HEK293 (cell line): Measurements from ENCODE around the gene ZNHIT2.
A peak's percentile ranks its signal among the peaks of the same experiment; 100 is the strongest.

ENCODE experiments used
- CTCF ChIA-PET: fragments of 350-600 bp; formaldehyde crosslinking; extraction: SDS; loops from one replicate; lab custom pipeline; 2021; ENCODE audit warnings: antibody characterized with exemption; lab: Yijun Ruan, JAX
- POLR2A ChIA-PET: fragments of 300-600 bp; formaldehyde crosslinking; extraction: SDS; loops from one replicate; lab custom pipeline; 2020; ENCODE audit warnings: antibody characterized with exemption, inconsistent platforms; lab: Yijun Ruan, JAX
- H3K27ac ChIP-seq: fragments of 200-500 bp; sonication (Bioruptor generic); 2 replicates; pipeline ENCODE4 v1.5.1; 2014; ENCODE audit warnings: low read depth, low read length, control low read depth, inconsistent platforms; ENCODE audit errors: extremely low read depth
- H3K36me3 ChIP-seq, 2 experiments: fragments of 200-500 bp in 1 of 2; sonication (Bioruptor generic) in 1 of 2; 1 replicate in 1 of 2; 2 replicates in 1 of 2; pipeline ENCODE4 v1.5.1; 2014 to 2017; ENCODE audit warnings: inconsistent platforms in 2 of 2, low read length in 2 of 2; ENCODE audit not compliant: control insufficient read depth in 2 of 2, insufficient read depth in 1 of 2
- H3K4me1 ChIP-seq: fragments of 200-500 bp; sonication (Bioruptor generic); 2 replicates; pipeline ENCODE4 v1.5.1; 2014; ENCODE audit warnings: mild to moderate bottlenecking, low read length, inconsistent platforms; ENCODE audit not compliant: control insufficient read depth, insufficient read depth
- H3K4me3 ChIP-seq: 2 replicates; pipeline ENCODE4 v1.5.1; 2011; ENCODE audit warnings: low read depth, mild to moderate bottlenecking, control low read depth, low read length, moderate library complexity
- H3K9me3 ChIP-seq: fragments of 200-500 bp; sonication (Bioruptor generic); 2 replicates; pipeline ENCODE4 v1.5.1; 2014; ENCODE audit warnings: low read depth, low read length, inconsistent platforms; ENCODE audit not compliant: control insufficient read depth, insufficient read depth
- GFI1B ChIP-seq: fragments of 450-650 bp; formaldehyde crosslinking; IDR thresholded peaks from 2 replicates; pipeline ENCODE4 v1.5.1; 2016; ENCODE audit warnings: missing biosample characterization, missing genetic modification characterization
- GLI2 ChIP-seq: fragments of 450-650 bp; formaldehyde crosslinking; IDR thresholded peaks from 2 replicates; pipeline ENCODE4; 2017; ENCODE audit warnings: missing biosample characterization, missing genetic modification characterization, low read depth, borderline replicate concordance
- GLIS1 ChIP-seq: fragments of 450-650 bp; formaldehyde crosslinking; IDR thresholded peaks from 2 replicates; pipeline ENCODE4 v1.5.1; 2016; ENCODE audit warnings: missing biosample characterization, missing genetic modification characterization
- HOXA7 ChIP-seq: sonication (generic); formaldehyde crosslinking; IDR thresholded peaks from 2 replicates; pipeline ENCODE4 v1.8.1; 2022; ENCODE audit warnings: missing genetic modification reagents, borderline replicate concordance
- HOXC10 ChIP-seq: sonication (generic); formaldehyde crosslinking; IDR thresholded peaks from 2 replicates; pipeline ENCODE4 v1.8.1; 2023; ENCODE audit warnings: mild to moderate bottlenecking, missing genetic modification reagents
- KLF7 ChIP-seq: fragments of 450-650 bp; formaldehyde crosslinking; IDR thresholded peaks from 2 replicates; pipeline ENCODE4 v1.5.1; 2016; ENCODE audit warnings: missing biosample characterization, missing genetic modification characterization, borderline replicate concordance
- OSR2 ChIP-seq: fragments of 450-650 bp; formaldehyde crosslinking; IDR thresholded peaks from 2 replicates; pipeline ENCODE4 v1.5.1; 2016; ENCODE audit warnings: missing biosample characterization, missing genetic modification characterization
- YY2 ChIP-seq: fragments of 450-650 bp; formaldehyde crosslinking; IDR thresholded peaks from 2 replicates; pipeline ENCODE4 v1.5.1; 2016; ENCODE audit warnings: missing biosample characterization, missing genetic modification characterization
- ZEB2 ChIP-seq: fragments of 450-650 bp; formaldehyde crosslinking; IDR thresholded peaks from 2 replicates; pipeline ENCODE4 v1.5.1; 2016; ENCODE audit warnings: missing biosample characterization, missing genetic modification characterization
- ZNF112 ChIP-seq: fragments of 450-650 bp; formaldehyde crosslinking; IDR thresholded peaks from 2 replicates; pipeline ENCODE4 v1.5.0; 2017; ENCODE audit warnings: missing biosample characterization, missing genetic modification characterization
- ZNF121 ChIP-seq: fragments of 450-650 bp; formaldehyde crosslinking; IDR thresholded peaks from 2 replicates; pipeline ENCODE4 v1.5.1; 2016; ENCODE audit warnings: missing biosample characterization, missing genetic modification characterization
- ZNF16 ChIP-seq: fragments of 450-650 bp; formaldehyde crosslinking; IDR thresholded peaks from 2 replicates; pipeline ENCODE4 v1.5.1; 2016; ENCODE audit warnings: low read depth, missing biosample characterization, missing genetic modification characterization
- ZNF174 ChIP-seq: fragments of 450-650 bp; formaldehyde crosslinking; IDR thresholded peaks from 2 replicates; pipeline ENCODE4 v1.5.0; 2017; ENCODE audit warnings: missing biosample characterization, mild to moderate bottlenecking, missing genetic modification characterization
- ZNF214 ChIP-seq: fragments of 450-650 bp; formaldehyde crosslinking; IDR thresholded peaks from 2 replicates; pipeline ENCODE4 v1.5.1; 2017; ENCODE audit warnings: missing biosample characterization, mild to moderate bottlenecking, missing genetic modification characterization, borderline replicate concordance
- ZNF248 ChIP-seq: fragments of 450-650 bp; formaldehyde crosslinking; IDR thresholded peaks from 2 replicates; pipeline ENCODE4 v1.5.1; 2017; ENCODE audit warnings: missing biosample characterization, missing genetic modification characterization
- ZNF274 ChIP-seq, 2 experiments: fragments of 200-500 bp in 1 of 2; fragments of 450-650 bp in 1 of 2; sonication (Bioruptor generic) in 1 of 2; formaldehyde crosslinking in 1 of 2; IDR thresholded peaks; 2 replicates each; pipeline versions ENCODE4 v1.5.1 to v1.6.1; 2014 to 2016; ENCODE audit warnings: borderline replicate concordance in 1 of 2, inconsistent platforms in 1 of 2, low read length in 1 of 2, missing biosample characterization in 1 of 2, missing genetic modification characterization in 1 of 2
- ZNF324 ChIP-seq: fragments of 450-650 bp; formaldehyde crosslinking; IDR thresholded peaks from 2 replicates; pipeline ENCODE4 v1.5.1; 2016; ENCODE audit warnings: missing biosample characterization, missing genetic modification characterization
- ZNF391 ChIP-seq: fragments of 450-650 bp; formaldehyde crosslinking; IDR thresholded peaks from 2 replicates; pipeline ENCODE4 v1.5.1; 2016; ENCODE audit warnings: low read depth, missing biosample characterization, missing genetic modification characterization, borderline replicate concordance
- ZNF473 ChIP-seq: fragments of 450-650 bp; formaldehyde crosslinking; IDR thresholded peaks from 2 replicates; pipeline ENCODE4 v1.5.1; 2017; ENCODE audit warnings: missing biosample characterization, missing genetic modification characterization
- ZNF530 ChIP-seq: fragments of 450-650 bp; formaldehyde crosslinking; IDR thresholded peaks from 2 replicates; pipeline ENCODE4 v1.5.1; 2016; ENCODE audit warnings: low read depth, missing biosample characterization, missing genetic modification characterization
- ZNF544 ChIP-seq: fragments of 450-650 bp; formaldehyde crosslinking; IDR thresholded peaks from 2 replicates; pipeline ENCODE4 v1.5.0; 2017; ENCODE audit warnings: missing biosample characterization, missing genetic modification characterization
- ZNF548 ChIP-seq: fragments of 450-650 bp; formaldehyde crosslinking; IDR thresholded peaks from 2 replicates; pipeline ENCODE4 v1.5.1; 2016; ENCODE audit warnings: missing biosample characterization, missing genetic modification characterization
- ZNF560 ChIP-seq: fragments of 450-650 bp; formaldehyde crosslinking; IDR thresholded peaks from 2 replicates; pipeline ENCODE4 v1.5.1; 2017; ENCODE audit warnings: missing biosample characterization, missing genetic modification characterization, borderline replicate concordance
- ZNF624 ChIP-seq: fragments of 450-650 bp; formaldehyde crosslinking; IDR thresholded peaks from 2 replicates; pipeline ENCODE4 v1.5.1; 2017; ENCODE audit warnings: missing biosample characterization, missing genetic modification characterization
- ZNF645 ChIP-seq: fragments of 450-650 bp; formaldehyde crosslinking; IDR thresholded peaks from 2 replicates; pipeline ENCODE4; 2016; ENCODE audit warnings: missing biosample characterization, missing genetic modification characterization
- ZNF677 ChIP-seq: fragments of 450-650 bp; IDR thresholded peaks from 2 replicates; pipeline ENCODE4 v1.5.0; 2018; ENCODE audit warnings: missing biosample characterization, mild to moderate bottlenecking, missing genetic modification characterization, moderate library complexity
- ZNF768 ChIP-seq: fragments of 450-650 bp; formaldehyde crosslinking; IDR thresholded peaks from 2 replicates; pipeline ENCODE4 v1.5.1; 2018; ENCODE audit warnings: missing biosample characterization, mild to moderate bottlenecking, missing genetic modification characterization
- ZNF791 ChIP-seq: fragments of 450-650 bp; formaldehyde crosslinking; IDR thresholded peaks from 2 replicates; pipeline ENCODE4 v1.5.1; 2016; ENCODE audit warnings: missing biosample characterization, missing genetic modification characterization
- ZNF837 ChIP-seq: fragments of 450-650 bp; formaldehyde crosslinking; IDR thresholded peaks from 2 replicates; pipeline ENCODE4 v1.5.1; 2016; ENCODE audit warnings: missing biosample characterization, missing genetic modification characterization
- ZSCAN16 ChIP-seq: fragments of 450-650 bp; formaldehyde crosslinking; IDR thresholded peaks from 2 replicates; pipeline ENCODE4 v1.5.1; 2016; ENCODE audit warnings: missing biosample characterization, missing genetic modification characterization
- TF ChIP-seq, protein P1 (sequence below): fragments of 450-650 bp; formaldehyde crosslinking; IDR thresholded peaks from 2 replicates; pipeline ENCODE4 v1.5.1; 2016; ENCODE audit warnings: missing biosample characterization, missing genetic modification characterization, low read depth
- TF ChIP-seq, protein P2 (sequence below): fragments of 450-650 bp; formaldehyde crosslinking; IDR thresholded peaks from 2 replicates; pipeline ENCODE4 v1.5.1; 2016; ENCODE audit warnings: missing biosample characterization, missing genetic modification characterization, low read depth
- TF ChIP-seq, protein P3 (sequence below): fragments of 450-650 bp; formaldehyde crosslinking; IDR thresholded peaks from 2 replicates; pipeline ENCODE4 v1.5.1; 2016; ENCODE audit warnings: missing biosample characterization, missing genetic modification characterization

The ZNHIT2 gene

GRCh38 chr11:65083834-65084597 lies 33.5 kb downstream of the ZNHIT2 start, which contains the start of the genes CDCA5 and ZFPL1:
Gene CDCA5 (minus strand): TSS chr11:65084040. CDS start chr11:65083978, 62 bp downstream.
Gene ZFPL1 (plus strand): TSS chr11:65084222. CDS start chr11:65084699, 477 bp downstream.
- POLR2A ChIA-PET: interaction anchor here (0.6 to 2.0 kb wide), 7 partner anchors 13 to 43 kb away, joined by 3 to 13 read pairs (median 3); partner anchors contain the start of genes FAU, MRPL49, SAC3D1 and TM7SF2
- CTCF ChIA-PET: interaction anchor here (0.5 to 1.4 kb wide), 6 partner anchors 43 to 275 kb away, joined by 3 to 5 read pairs (median 4); partner anchors contain the start of genes DPF2 and SAC3D1
- Histone ChIP-seq H3K4me1 (peaks cover 3% of the 10 kb centered on the region; the same call in 1 of the 2 replicates), H3K27ac (peak within 1 kb of the TSS; percentile 81), H3K4me3 (peak within 1 kb of the TSS; percentile 92), H3K36me3 (peaks cover 5 to 78% of the 10 kb centered on the region in 2 experiments; a peak in 2 of 3 replicates), H3K9me3 (no peaks in the 10 kb centered on the region)
- TF ChIP-seq ZNF112: no peak
- TF ChIP-seq KLF7: no peak; the same call in 1 of the 2 replicates
- no peak for TF ChIP-seq ZNF530 (tag by site-specific recombination)
- no peak for TF ChIP-seq ZNF121
- TF ChIP-seq HOXC10: no peak
- TF ChIP-seq, protein P1, sequence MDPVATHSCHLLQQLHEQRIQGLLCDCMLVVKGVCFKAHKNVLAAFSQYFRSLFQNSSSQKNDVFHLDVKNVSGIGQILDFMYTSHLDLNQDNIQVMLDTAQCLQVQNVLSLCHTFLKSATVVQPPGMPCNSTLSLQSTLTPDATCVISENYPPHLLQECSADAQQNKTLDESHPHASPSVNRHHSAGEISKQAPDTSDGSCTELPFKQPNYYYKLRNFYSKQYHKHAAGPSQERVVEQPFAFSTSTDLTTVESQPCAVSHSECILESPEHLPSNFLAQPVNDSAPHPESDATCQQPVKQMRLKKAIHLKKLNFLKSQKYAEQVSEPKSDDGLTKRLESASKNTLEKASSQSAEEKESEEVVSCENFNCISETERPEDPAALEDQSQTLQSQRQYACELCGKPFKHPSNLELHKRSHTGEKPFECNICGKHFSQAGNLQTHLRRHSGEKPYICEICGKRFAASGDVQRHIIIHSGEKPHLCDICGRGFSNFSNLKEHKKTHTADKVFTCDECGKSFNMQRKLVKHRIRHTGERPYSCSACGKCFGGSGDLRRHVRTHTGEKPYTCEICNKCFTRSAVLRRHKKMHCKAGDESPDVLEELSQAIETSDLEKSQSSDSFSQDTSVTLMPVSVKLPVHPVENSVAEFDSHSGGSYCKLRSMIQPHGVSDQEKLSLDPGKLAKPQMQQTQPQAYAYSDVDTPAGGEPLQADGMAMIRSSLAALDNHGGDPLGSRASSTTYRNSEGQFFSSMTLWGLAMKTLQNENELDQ (tag by site-specific recombination): no peak
- no peak for TF ChIP-seq GFI1B
- TF ChIP-seq ZNF837 (tag by site-specific recombination): no peak
- TF ChIP-seq ZNF548 (tag by site-specific recombination): no peak
- no peak for TF ChIP-seq ZNF645 (tag by site-specific recombination)
- TF ChIP-seq ZNF391: peak; percentile 46; the same call in 1 of the 2 replicates
- TF ChIP-seq ZNF214 (tag by site-specific recombination): no peak
- 0 out of 2 replicates have a peak, but pooled peaks have one; percentile 13 for TF ChIP-seq YY2 (tag by site-specific recombination)
- TF ChIP-seq ZEB2: peak; percentile 81; the same call in 1 of the 2 replicates
- TF ChIP-seq ZNF791 (tag by site-specific recombination): no peak
- no peak for TF ChIP-seq ZNF16
- no peak for TF ChIP-seq ZNF677 (tag by site-specific recombination)
- TF ChIP-seq ZNF768 (tag by site-specific recombination): no peak
- TF ChIP-seq ZNF174 (tag by site-specific recombination): no peak
- TF ChIP-seq ZNF473 (tag by site-specific recombination): no peak
- no peak for TF ChIP-seq OSR2 (tag by site-specific recombination)
- TF ChIP-seq ZNF248 (tag by site-specific recombination): no peak
- no peak for TF ChIP-seq ZNF544 (tag by site-specific recombination)
- TF ChIP-seq ZSCAN16 (tag by site-specific recombination): no peak
- no peak for TF ChIP-seq ZNF274 (IDR thresholded peaks at IDR 0.05; ENCODE audit: low read length)
- no peak for TF ChIP-seq ZNF274 (tag by site-specific recombination; IDR thresholded peaks at IDR 0.05; ENCODE audit: borderline replicate concordance)
- TF ChIP-seq ZNF324 (tag by site-specific recombination): no peak
- TF ChIP-seq, protein P2, sequence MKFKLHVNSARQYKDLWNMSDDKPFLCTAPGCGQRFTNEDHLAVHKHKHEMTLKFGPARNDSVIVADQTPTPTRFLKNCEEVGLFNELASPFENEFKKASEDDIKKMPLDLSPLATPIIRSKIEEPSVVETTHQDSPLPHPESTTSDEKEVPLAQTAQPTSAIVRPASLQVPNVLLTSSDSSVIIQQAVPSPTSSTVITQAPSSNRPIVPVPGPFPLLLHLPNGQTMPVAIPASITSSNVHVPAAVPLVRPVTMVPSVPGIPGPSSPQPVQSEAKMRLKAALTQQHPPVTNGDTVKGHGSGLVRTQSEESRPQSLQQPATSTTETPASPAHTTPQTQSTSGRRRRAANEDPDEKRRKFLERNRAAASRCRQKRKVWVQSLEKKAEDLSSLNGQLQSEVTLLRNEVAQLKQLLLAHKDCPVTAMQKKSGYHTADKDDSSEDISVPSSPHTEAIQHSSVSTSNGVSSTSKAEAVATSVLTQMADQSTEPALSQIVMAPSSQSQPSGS: peak; percentile 96
- TF ChIP-seq, protein P3, sequence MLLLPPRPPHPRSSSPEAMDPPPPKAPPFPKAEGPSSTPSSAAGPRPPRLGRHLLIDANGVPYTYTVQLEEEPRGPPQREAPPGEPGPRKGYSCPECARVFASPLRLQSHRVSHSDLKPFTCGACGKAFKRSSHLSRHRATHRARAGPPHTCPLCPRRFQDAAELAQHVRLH (tag by site-specific recombination): peak; percentile 29; the same call in 1 of the 2 replicates
- TF ChIP-seq ZNF560 (tag by site-specific recombination): no peak
- peak; percentile 23; the same call in 1 of the 2 replicates for TF ChIP-seq GLIS1 (tag by site-specific recombination)
- no peak for TF ChIP-seq HOXA7
- TF ChIP-seq ZNF624 (tag by site-specific recombination): no peak
- no peak for TF ChIP-seq GLI2
